Left colon (tissue), 2 donors: ENCODE measurements around the gene MECP2. TPM values are rescaled to one million over a fixed set of nuclear protein-coding genes. Genes with fewer than 3 reads are reported as not detected.

Experiments used
- ATAC-seq: fragments of 200-7000 bp; cut with Tn5 transposase; one replicate; pipeline ENCODE4 v1.9.1; 2020; ENCODE audit warnings: mild to moderate bottlenecking, moderate library complexity
- DNase-seq, 2 donors: peaks; one replicate each; pipeline ENCODE4 v3.0.0-alpha.2; 2020
- intact Hi-C, 2 donors: fragments of 100-400 bp; cut with DNase I in 1 of 2; cut with micrococcal nuclease in 1 of 2; formaldehyde crosslinking; loops; one replicate each; pipeline versions ENCODE4 v1.11.2 to v1.14.0; 2022; cut with DNase I, micrococcal nuclease
- total RNA-seq, 2 donors: library from RNA; stranded (reverse); fragmentation: NEBNext Ultra II Directional; extraction: Animal tissue kit (Norgen Biotek cat#: 25700); gene quantifications; one replicate each; pipeline ENCODE4 v1.2.1, GENCODE V29; 2021
- donor health status: DM: no; HTN: no; CAD: no.
- donor health status: DM: yes; HTN: yes; CAD: no.

Gene MECP2
- total RNA-seq, 2 donors from 2014 or later = 29.4 to 32.3 TPM

GRCh38 chrX:154044091-154044490 lies 53.4 kb downstream of the MECP2 start:
- intact Hi-C loops = no loop called here
- DNase-seq = no peak
- ATAC-seq = no peak

- DNase-seq (no peak), ATAC-seq (no peak)
- intact Hi-C loops = no loop called here
Observed at GRCh38 chrX:154043003-154043763, 54.3 kb downstream of the MECP2 start.

GRCh38 chrX:154040863-154041262 lies 56.7 kb downstream of the MECP2 start:
- no peak for DNase-seq
- intact Hi-C loops = no loop called here
- no peak for ATAC-seq

- intact Hi-C loops = no loop called here
- ATAC-seq (no peak), DNase-seq (no peak)
Observed at GRCh38 chrX:154040307-154040756, 57.2 kb downstream of the MECP2 start.

- DNase-seq (no peak), ATAC-seq (no peak)
- intact Hi-C loops = no loop called here
Observed at GRCh38 chrX:154039577-154039976, 57.9 kb downstream of the MECP2 start.

- ATAC-seq (no peak), DNase-seq (no peak)
- intact Hi-C loops = no loop called here
Observed at GRCh38 chrX:154038656-154039055, 58.9 kb downstream of the MECP2 start.

GRCh38 chrX:154037754-154038153 lies 59.8 kb downstream of the MECP2 start:
- no peak for ATAC-seq
- DNase-seq = no peak
- intact Hi-C loops = no loop called here

GRCh38 chrX:154036513-154036912 lies 61.0 kb downstream of the MECP2 start:
- no peak for DNase-seq
- intact Hi-C loops = no loop called here
- ATAC-seq = no peak

GRCh38 chrX:154033848-154034247 lies 63.7 kb downstream of the MECP2 start:
- ATAC-seq (no peak), DNase-seq (no peak)
- intact Hi-C loops = no loop called here

- intact Hi-C loops = no loop called here
- DNase-seq (no peak), ATAC-seq (no peak)
Observed at GRCh38 chrX:154032653-154033052, 64.9 kb downstream of the MECP2 start.

GRCh38 chrX:154032160-154032559 lies 65.4 kb downstream of the MECP2 start:
- DNase-seq (no peak), ATAC-seq (no peak)
- intact Hi-C loops = no loop called here

- ATAC-seq = no peak
- intact Hi-C loops = no loop called here
- DNase-seq = no peak
Observed at GRCh38 chrX:154030715-154031305, 66.7 kb downstream of the MECP2 start.

GRCh38 chrX:154030266-154030665 lies 67.3 kb downstream of the MECP2 start:
- ATAC-seq (no peak), DNase-seq (no peak)
- intact Hi-C loops = no loop called here

GRCh38 chrX:154029439-154029838 lies 68.1 kb downstream of the MECP2 start:
- ATAC-seq (peak; percentile 68), DNase-seq (peak in 1 of 2 donors; percentile 45)
- intact Hi-C loops = no loop called here

- peak; percentile 55 to 60 for DNase-seq
- intact Hi-C loops = no loop called here
- peak; percentile 94 for ATAC-seq
Observed at GRCh38 chrX:154028502-154029184, 68.9 kb downstream of the MECP2 start.

- ATAC-seq (no peak), DNase-seq (no peak)
- intact Hi-C loops = no loop called here
Observed at GRCh38 chrX:154027986-154028385, 69.5 kb downstream of the MECP2 start.

GRCh38 chrX:154027022-154027402 lies 70.5 kb downstream of the MECP2 start:
- DNase-seq = no peak
- ATAC-seq = no peak
- intact Hi-C loops = no loop called here

GRCh38 chrX:154026136-154027021 lies 71.1 kb downstream of the MECP2 start:
- ATAC-seq (no peak), DNase-seq (no peak)
- intact Hi-C loops = no loop called here

- ATAC-seq (no peak), DNase-seq (no peak)
- intact Hi-C loops = no loop called here
Observed at GRCh38 chrX:154025230-154025629, 72.3 kb downstream of the MECP2 start.
